ENCODE results near the gene EIF4G3. TPM values are rescaled to one million over a fixed set of nuclear protein-coding genes. Genes with fewer than 3 reads are reported as not detected.
A peak's percentile ranks its signal among the peaks of the same experiment; 100 is the strongest.
"Not testable (repeated sequence)": the region's sequence is repeated elsewhere in the genome, so short reads cannot be mapped to it uniquely, and the experiment has no call there.

EIF4G3 gene
- total RNA-seq, 1 experiment from 2014 or later, result 7.2 TPM

- in situ Hi-C loops (cut with HindIII; ENCODE audit: low pct_unique_long_range_greater_than_20kb, low sequenced_read_pairs), result no loop called here
Measured at GRCh38 chr1:20891091-20891490, 285.6 kb downstream of the EIF4G3 start.

GRCh38 chr1:20887246-20887645 is 289.5 kb downstream of the EIF4G3 start:
- in situ Hi-C loops (cut with HindIII; ENCODE audit: low pct_unique_long_range_greater_than_20kb, low sequenced_read_pairs), result no loop called here
- no peak for DNase-seq (ENCODE audit: low read depth)

More at GRCh38 chr1:20891091-20891490, 285.6 kb downstream of the EIF4G3 start:
- no peak for DNase-seq (ENCODE audit: low read depth)

GRCh38 chr1:20885121-20885520 is 291.6 kb downstream of the EIF4G3 start:
- no peak for DNase-seq (ENCODE audit: low read depth)

GRCh38 chr1:20884513-20884912 is 292.2 kb downstream of the EIF4G3 start:
- in situ Hi-C loops (cut with HindIII; ENCODE audit: low pct_unique_long_range_greater_than_20kb, low sequenced_read_pairs), result no loop called here
- DNase-seq (ENCODE audit: low read depth), result no peak

More at GRCh38 chr1:20885121-20885520, 291.6 kb downstream of the EIF4G3 start:
- in situ Hi-C loops (cut with HindIII; ENCODE audit: low pct_unique_long_range_greater_than_20kb, low sequenced_read_pairs), result no loop called here

GRCh38 chr1:20883766-20884165 is 292.9 kb downstream of the EIF4G3 start:
- no peak for DNase-seq (ENCODE audit: low read depth)
- in situ Hi-C loops (cut with HindIII; ENCODE audit: low pct_unique_long_range_greater_than_20kb, low sequenced_read_pairs), result no loop called here

GRCh38 chr1:20882837-20883236 is 293.9 kb downstream of the EIF4G3 start:
- in situ Hi-C loops (cut with HindIII; ENCODE audit: low pct_unique_long_range_greater_than_20kb, low sequenced_read_pairs), result no loop called here
- DNase-seq (ENCODE audit: low read depth), result no peak

- in situ Hi-C loops (cut with HindIII; ENCODE audit: low pct_unique_long_range_greater_than_20kb, low sequenced_read_pairs), result no loop called here
- DNase-seq (ENCODE audit: low read depth), result no peak
Measured at GRCh38 chr1:20878799-20879198, 297.9 kb downstream of the EIF4G3 start.

GRCh38 chr1:20875198-20875973 is 301.3 kb downstream of the EIF4G3 start:
- DNase-seq (ENCODE audit: low read depth), result no peak
- in situ Hi-C loops (cut with HindIII; ENCODE audit: low pct_unique_long_range_greater_than_20kb, low sequenced_read_pairs), result no loop called here

- no peak for DNase-seq (ENCODE audit: low read depth)
- in situ Hi-C loops (cut with HindIII; ENCODE audit: low pct_unique_long_range_greater_than_20kb, low sequenced_read_pairs), result no loop called here
Measured at GRCh38 chr1:20873311-20873710, 303.4 kb downstream of the EIF4G3 start.

- peak; percentile 64 for DNase-seq (ENCODE audit: low read depth)
- in situ Hi-C loops (cut with HindIII; ENCODE audit: low pct_unique_long_range_greater_than_20kb, low sequenced_read_pairs), result no loop called here
Measured at GRCh38 chr1:20871419-20871818, 305.3 kb downstream of the EIF4G3 start.

- no peak for DNase-seq (ENCODE audit: low read depth)
- in situ Hi-C loops (cut with HindIII; ENCODE audit: low pct_unique_long_range_greater_than_20kb, low sequenced_read_pairs), result no loop called here
Measured at GRCh38 chr1:20870718-20871117, 306.0 kb downstream of the EIF4G3 start.

GRCh38 chr1:20868263-20868662 is 308.4 kb downstream of the EIF4G3 start:
- no peak for DNase-seq (ENCODE audit: low read depth)

GRCh38 chr1:20867847-20868246 is 308.9 kb downstream of the EIF4G3 start:
- in situ Hi-C loops (cut with HindIII; ENCODE audit: low pct_unique_long_range_greater_than_20kb, low sequenced_read_pairs), result no loop called here
- no peak for DNase-seq (ENCODE audit: low read depth)

More at GRCh38 chr1:20868263-20868662, 308.4 kb downstream of the EIF4G3 start:
- in situ Hi-C loops (cut with HindIII; ENCODE audit: low pct_unique_long_range_greater_than_20kb, low sequenced_read_pairs), result no loop called here

GRCh38 chr1:20867062-20867461 is 309.6 kb downstream of the EIF4G3 start:
- no peak for DNase-seq (ENCODE audit: low read depth)
- in situ Hi-C loops (cut with HindIII; ENCODE audit: low pct_unique_long_range_greater_than_20kb, low sequenced_read_pairs), result no loop called here

- in situ Hi-C loops (cut with HindIII; ENCODE audit: low pct_unique_long_range_greater_than_20kb, low sequenced_read_pairs), result no loop called here
- no peak for DNase-seq (ENCODE audit: low read depth)
Measured at GRCh38 chr1:20865001-20865400, 311.7 kb downstream of the EIF4G3 start.

GRCh38 chr1:20854529-20854928 is 322.2 kb downstream of the EIF4G3 start:
- in situ Hi-C loops (cut with HindIII; ENCODE audit: low pct_unique_long_range_greater_than_20kb, low sequenced_read_pairs), result no loop called here
- DNase-seq (ENCODE audit: low read depth), result no peak

- in situ Hi-C loops (cut with HindIII; ENCODE audit: low pct_unique_long_range_greater_than_20kb, low sequenced_read_pairs); DNase-seq (ENCODE audit: low read depth): not testable (repeated sequence)
Measured at GRCh38 chr1:20851791-20852190, 324.9 kb downstream of the EIF4G3 start.

GRCh38 chr1:20850021-20850420 is 326.7 kb downstream of the EIF4G3 start:
- in situ Hi-C loops (cut with HindIII; ENCODE audit: low pct_unique_long_range_greater_than_20kb, low sequenced_read_pairs), result no loop called here
- no peak for DNase-seq (ENCODE audit: low read depth)

- DNase-seq (ENCODE audit: low read depth), result no peak
- in situ Hi-C loops (cut with HindIII; ENCODE audit: low pct_unique_long_range_greater_than_20kb, low sequenced_read_pairs), result no loop called here
Measured at GRCh38 chr1:20849100-20849499, 327.6 kb downstream of the EIF4G3 start.

- DNase-seq (ENCODE audit: low read depth), result peak; percentile 79
- in situ Hi-C loops (cut with HindIII; ENCODE audit: low pct_unique_long_range_greater_than_20kb, low sequenced_read_pairs), result no loop called here
Measured at GRCh38 chr1:20848162-20848561, 328.5 kb downstream of the EIF4G3 start.
